Peyer's patch (tissue), 4 donors: Measurements from ENCODE around the gene MED10. TPM values are rescaled to one million over a fixed set of nuclear protein-coding genes. Genes with fewer than 3 reads are reported as not detected.

ENCODE experiments used
- DNase-seq, 3 donors: peaks; one replicate each; pipeline ENCODE4 v3.0.0-alpha.2; 2017 to 2019
- H3K27ac ChIP-seq, 4 donors: fragments of 200-600 bp; sonication (generic); one replicate each; pipeline ENCODE4 v1.5.1; 2016 to 2019
- H3K27me3 ChIP-seq, 2 donors: fragments of 200-600 bp; sonication (generic); one replicate each; pipeline ENCODE4 v1.5.1; 2019
- H3K36me3 ChIP-seq, 3 donors: fragments of 200-600 bp; sonication (generic); one replicate each; pipeline ENCODE4 v1.5.1; 2016 to 2019
- H3K4me1 ChIP-seq, 4 donors: fragments of 200-600 bp; sonication (generic); one replicate each; pipeline ENCODE4 v1.5.1; 2016 to 2019
- H3K4me3 ChIP-seq, 4 donors: fragments of 200-600 bp; sonication (generic); 1 replicate in 3 of 4; 2 replicates in 1 of 4; pipeline ENCODE4 v1.5.1; 2016 to 2019; ENCODE audit warnings: mild to moderate bottlenecking in 1 of 4
- H3K9me3 ChIP-seq, 4 donors: fragments of 200-600 bp; sonication (generic); one replicate each; pipeline ENCODE4 v1.5.1; 2016 to 2019; ENCODE audit warnings: mild to moderate bottlenecking in 1 of 4
- CTCF ChIP-seq, 6 experiments: fragments of 450-650 bp in 4 of 6; fragments of 200-600 bp in 2 of 6; sonication (generic) in 1 of 6; IDR thresholded peaks; one replicate each; pipeline ENCODE4 v1.5.1; 2017 to 2019; ENCODE audit warnings: antibody characterized with exemption in 6 of 6, mild to moderate bottlenecking in 3 of 6, moderate library complexity in 1 of 6
- POLR2A ChIP-seq, 2 donors: fragments of 450-650 bp; IDR thresholded peaks; one replicate each; pipeline ENCODE4 v1.5.1; 2017; ENCODE audit warnings: antibody characterized with exemption in 2 of 2, mild to moderate bottlenecking in 2 of 2, moderate library complexity in 2 of 2
- total RNA-seq, 4 donors: library from RNA; depleted of rRNA; stranded (reverse); fragments of >200 nt; gene quantifications; one replicate each; pipeline ENCODE4 v1.1.0, GENCODE V29; 2016

The MED10 gene
- total RNA-seq, 4 donors from 2014 or later = 20.8 to 42.9 (median 26.5) TPM

GRCh38 chr5:6389397-6389796 lies 11.1 kb upstream of the MED10 start:
- H3K9me3 ChIP-seq = no peaks in the 10 kb centered on the region
- H3K27me3 ChIP-seq = no peaks in the 10 kb centered on the region
- H3K4me3 ChIP-seq = no peak overlapping the region
- no peak overlapping the region for H3K27ac ChIP-seq
- no peak for DNase-seq
- TF ChIP-seq POLR2A (IDR thresholded peaks at IDR 0.05) = no peak
- TF ChIP-seq CTCF (IDR thresholded peaks at IDR 0.05) = no peak
- H3K36me3 ChIP-seq = no peaks in the 10 kb centered on the region
- no peaks in the 10 kb centered on the region for H3K4me1 ChIP-seq

- no peaks in the 10 kb centered on the region for H3K36me3 ChIP-seq
- TF ChIP-seq POLR2A (IDR thresholded peaks at IDR 0.05) = no peak
- no peak for TF ChIP-seq CTCF (IDR thresholded peaks at IDR 0.05)
- H3K27ac ChIP-seq = no peak overlapping the region
- H3K4me3 ChIP-seq = no peak overlapping the region
- H3K4me1 ChIP-seq = no peaks in the 10 kb centered on the region
- DNase-seq = no peak
- no peaks in the 10 kb centered on the region for H3K27me3 ChIP-seq
- no peaks in the 10 kb centered on the region for H3K9me3 ChIP-seq
These were observed 9.6 kb upstream of the MED10 start for GRCh38 chr5:6387970-6388369.

- H3K4me1 ChIP-seq = no peaks in the 10 kb centered on the region
- H3K4me3 ChIP-seq = no peak overlapping the region
- DNase-seq = no peak
- no peaks in the 10 kb centered on the region for H3K9me3 ChIP-seq
- H3K36me3 ChIP-seq = no peaks in the 10 kb centered on the region
- H3K27me3 ChIP-seq = no peaks in the 10 kb centered on the region
- TF ChIP-seq POLR2A (IDR thresholded peaks at IDR 0.05) = no peak
- no peak for TF ChIP-seq CTCF (IDR thresholded peaks at IDR 0.05)
- no peak overlapping the region for H3K27ac ChIP-seq
These were observed 7.9 kb upstream of the MED10 start for GRCh38 chr5:6386271-6386670.

GRCh38 chr5:6384856-6385255 lies 6.5 kb upstream of the MED10 start:
- Histone ChIP-seq H3K27ac (no peak overlapping the region), H3K36me3 (no peaks in the 10 kb centered on the region), H3K27me3 (no peaks in the 10 kb centered on the region), H3K9me3 (no peaks in the 10 kb centered on the region), H3K4me1 (no peaks in the 10 kb centered on the region), H3K4me3 (no peak overlapping the region)
- no peak for DNase-seq
- no peak for TF ChIP-seq CTCF (IDR thresholded peaks at IDR 0.05)
- no peak for TF ChIP-seq POLR2A (IDR thresholded peaks at IDR 0.05)

- Histone ChIP-seq H3K27ac (no peak overlapping the region), H3K27me3 (no peaks in the 10 kb centered on the region), H3K4me1 (peaks cover 0 to 6% (median 0%) of the 10 kb centered on the region in 4 donors), H3K4me3 (no peak overlapping the region), H3K36me3 (no peaks in the 10 kb centered on the region), H3K9me3 (no peaks in the 10 kb centered on the region)
- TF ChIP-seq POLR2A (IDR thresholded peaks at IDR 0.05) (no peak), CTCF (IDR thresholded peaks at IDR 0.05) (no peak)
- DNase-seq = no peak
These were observed 5.0 kb upstream of the MED10 start for GRCh38 chr5:6383376-6383775.

GRCh38 chr5:6379246-6379645 lies 899 bp upstream of the MED10 start:
- H3K27me3 ChIP-seq = no peaks in the 10 kb centered on the region
- no peaks in the 10 kb centered on the region for H3K9me3 ChIP-seq
- peak overlapping the region in 2 of 4 donors; percentile 83 to 97 for H3K4me3 ChIP-seq
- peaks cover 0 to 22% (median 4%) of the 10 kb centered on the region in 4 donors for H3K4me1 ChIP-seq
- peaks cover 0 to 25% (median 0%) of the 10 kb centered on the region in 3 donors for H3K36me3 ChIP-seq
- peak overlapping the region in 2 of 4 donors; percentile 86 for H3K27ac ChIP-seq
- TF ChIP-seq CTCF (IDR thresholded peaks at IDR 0.05) = no peak
- TF ChIP-seq POLR2A (IDR thresholded peaks at IDR 0.05) = no peak
- no peak for DNase-seq
